NCI-H526 treated with DMSO at 0.1 percent for 48 hours (cell line): ENCODE data around the gene CCN6.
A peak's percentile ranks its signal among the peaks of the same experiment; 100 is the strongest.
"Not testable (repeated sequence)": the region's sequence is repeated elsewhere in the genome, so short reads cannot be mapped to it uniquely, and the experiment has no call there.

ENCODE experiments used
- DNase-seq: peaks from one replicate; lab custom pipeline; 2025; lab: John Stamatoyannopoulos, UW

The CCN6 gene

GRCh38 chr6:112030206-112030960 lies 23.5 kb upstream of the CCN6 start:
- no peak for DNase-seq

- no peak for DNase-seq
These were observed 22.8 kb upstream of the CCN6 start for GRCh38 chr6:112030961-112031660.

- no peak for DNase-seq
These were observed 21.9 kb upstream of the CCN6 start for GRCh38 chr6:112031960-112032359.

GRCh38 chr6:112032728-112033127 lies 21.2 kb upstream of the CCN6 start:
- DNase-seq, result no peak

- no peak for DNase-seq
These were observed 19.9 kb upstream of the CCN6 start for GRCh38 chr6:112033791-112034615.

- no peak for DNase-seq
These were observed 19.3 kb upstream of the CCN6 start for GRCh38 chr6:112034616-112034995.

GRCh38 chr6:112036088-112036637 lies 17.7 kb upstream of the CCN6 start:
- DNase-seq, result no peak

- DNase-seq, result no peak
These were observed 16.1 kb upstream of the CCN6 start for GRCh38 chr6:112037783-112038216.

- no peak for DNase-seq
These were observed 15.6 kb upstream of the CCN6 start for GRCh38 chr6:112038268-112038667.

GRCh38 chr6:112038756-112039430 lies 15.0 kb upstream of the CCN6 start:
- no peak for DNase-seq

GRCh38 chr6:112039431-112039770 lies 14.5 kb upstream of the CCN6 start:
- DNase-seq, result no peak

GRCh38 chr6:112040956-112041355 lies 12.9 kb upstream of the CCN6 start:
- no peak for DNase-seq

- no peak for DNase-seq
These were observed 12.4 kb upstream of the CCN6 start for GRCh38 chr6:112041535-112041934.

- peak; percentile 80 for DNase-seq
These were observed 10.6 kb upstream of the CCN6 start for GRCh38 chr6:112043032-112044007.

GRCh38 chr6:112044196-112044595 lies 9.7 kb upstream of the CCN6 start:
- no peak for DNase-seq

- DNase-seq, result no peak
These were observed 9.0 kb upstream of the CCN6 start for GRCh38 chr6:112044856-112045255.

- not testable (repeated sequence) for DNase-seq
These were observed 6.4 kb upstream of the CCN6 start for GRCh38 chr6:112047523-112047922.

GRCh38 chr6:112049026-112049799 lies 4.7 kb upstream of the CCN6 start:
- DNase-seq, result no peak

GRCh38 chr6:112049996-112050395 lies 3.9 kb upstream of the CCN6 start:
- DNase-seq, result no peak

- no peak for DNase-seq
These were observed 3.5 kb upstream of the CCN6 start for GRCh38 chr6:112050429-112050828.
